Activated CD4-positive, CD25-positive, alpha-beta regulatory T cell treated with anti-CD3 and anti-CD28 coated beads, Interleukin-2, amount 50 U/mL, for 16 hours (primary cell): ENCODE data around the gene TMEM203.

Experiments used
- DNase-seq: peaks from one replicate; pipeline ENCODE4 v3.0.0-alpha.2; 2020; ENCODE audit warnings: low read depth, low spot score

Gene TMEM203

GRCh38 chr9:137230705-137231371 is 25.4 kb upstream of the TMEM203 start, which contains the start of gene SLC34A3:
SLC34A3 (plus strand) TSS chr9:137230901; CDS start chr9:137231703, 802 bp downstream.
- DNase-seq: no peak

DNA sequence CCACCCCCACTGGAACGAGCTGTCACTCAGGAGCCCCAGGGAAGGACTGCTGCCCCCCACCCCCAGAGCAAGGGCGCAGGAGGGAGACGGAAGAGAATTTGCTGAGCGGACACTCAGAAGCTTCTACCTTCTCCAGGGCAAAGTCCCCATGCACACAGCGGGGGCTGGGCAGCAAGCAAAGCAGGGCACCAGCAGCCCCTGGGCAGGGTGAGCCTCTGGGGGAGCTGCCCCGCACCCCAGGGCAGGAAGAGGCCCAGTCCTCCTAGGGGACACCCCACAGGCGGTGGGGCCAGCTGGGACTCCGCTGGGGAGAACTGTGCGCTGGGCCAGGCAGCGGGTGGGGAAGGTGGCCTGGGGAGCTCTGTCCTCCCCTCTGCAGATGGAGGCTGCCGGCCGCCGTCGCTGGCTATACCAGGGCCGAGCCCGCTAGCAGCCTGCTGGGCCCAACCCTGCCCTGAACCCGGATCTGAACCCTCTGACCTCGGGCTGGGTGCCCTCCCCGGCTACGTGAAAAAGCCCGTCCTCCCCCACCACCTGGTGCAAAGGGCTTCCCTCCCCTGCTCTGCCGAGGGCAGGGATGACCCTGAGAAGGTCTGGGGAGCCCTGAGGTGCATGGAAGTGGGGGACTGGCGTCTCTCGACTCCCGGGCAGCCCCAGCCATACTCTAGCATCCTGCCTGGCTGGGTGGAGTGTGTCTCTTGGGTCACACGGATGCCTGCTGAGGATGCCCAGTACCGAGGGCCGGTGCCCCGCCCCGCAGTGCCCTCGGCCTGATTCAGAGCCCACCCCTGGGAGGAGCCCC is 24.7 kb upstream of the TMEM203 start:
- DNase-seq: no peak

- DNase-seq: no peak
Measured at GRCh38 chr9:137228968-137229896, 23.8 kb upstream of the TMEM203 start.

- DNase-seq: no peak
Measured at GRCh38 chr9:137228506-137228967, 23.1 kb upstream of the TMEM203 start.

GRCh38 chr9:137227853-137228505 is 22.5 kb upstream of the TMEM203 start:
- DNase-seq: no peak

GRCh38 chr9:137227054-137227852 is 21.8 kb upstream of the TMEM203 start, which contains the start of gene RNF224:
RNF224 (plus strand) TSS chr9:137227502; CDS start chr9:137228336, 834 bp downstream.
- peak; percentile 66 for DNase-seq

GRCh38 chr9:137226338-137227053 is 21.0 kb upstream of the TMEM203 start:
- DNase-seq: no peak

GRCh38 chr9:137225699-137226331 is 20.4 kb upstream of the TMEM203 start:
- no peak for DNase-seq

- DNase-seq: no peak
Measured at GRCh38 chr9:137224830-137225694, 19.6 kb upstream of the TMEM203 start, which contains the start of gene CYSRT1. CYSRT1 (plus strand) TSS chr9:137225174; CDS start chr9:137225622, 448 bp downstream.

DNA sequence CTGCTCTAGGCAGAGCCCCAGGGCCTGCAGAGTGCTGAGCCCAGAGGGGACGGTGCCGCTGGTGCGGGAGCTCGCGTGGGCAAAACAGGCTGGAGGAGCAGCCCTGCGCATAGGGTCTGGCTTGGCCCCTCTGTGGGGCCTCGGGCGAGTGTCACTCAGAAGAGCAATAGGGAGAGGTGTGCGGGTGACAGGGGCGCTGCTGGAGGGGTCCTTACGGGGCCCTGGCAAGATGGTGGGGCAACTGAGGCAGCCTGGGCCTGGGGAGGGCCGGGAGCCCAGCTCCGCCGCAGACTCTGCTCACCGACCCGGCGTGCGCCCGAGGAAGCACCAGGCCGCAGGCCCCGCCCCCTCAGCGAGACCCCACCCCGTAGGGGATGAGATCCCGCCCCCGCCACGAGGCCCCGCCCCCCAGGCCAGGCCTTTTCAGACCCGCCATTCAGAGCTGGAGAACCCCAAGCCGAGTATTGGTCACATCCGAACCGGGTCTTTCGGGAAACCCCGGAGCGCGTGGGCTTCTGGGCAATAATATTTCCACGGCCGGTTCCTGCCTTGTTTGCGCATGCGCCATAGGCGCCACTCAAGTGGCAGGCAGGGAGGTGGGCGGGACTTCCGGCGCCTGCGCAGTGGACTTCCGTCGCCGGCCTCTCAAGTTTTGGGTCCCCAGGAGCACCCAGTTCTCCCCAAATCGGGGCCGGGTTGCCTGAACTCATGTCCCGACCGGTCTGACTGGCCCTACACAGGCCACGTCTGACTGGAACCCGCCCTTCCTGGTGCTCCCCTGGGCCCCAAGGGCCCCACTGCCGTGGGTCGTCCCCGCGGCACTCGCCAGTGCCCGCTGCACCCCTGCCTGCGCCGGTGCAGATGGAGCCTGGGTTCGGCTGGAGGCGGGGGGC is 17.9 kb upstream of the TMEM203 start:
- DNase-seq: peak; percentile 99

GRCh38 chr9:137222190-137223077 is 17.0 kb upstream of the TMEM203 start, which contains the start of gene RNF208:
RNF208 (minus strand) TSS chr9:137222240; CDS start chr9:137221212, 1,028 bp downstream.
- DNase-seq: no peak

- no peak for DNase-seq
Measured at GRCh38 chr9:137221506-137222111, 16.2 kb upstream of the TMEM203 start.

- DNase-seq: no peak
Measured at GRCh38 chr9:137221095-137221505, 15.7 kb upstream of the TMEM203 start.

DNA sequence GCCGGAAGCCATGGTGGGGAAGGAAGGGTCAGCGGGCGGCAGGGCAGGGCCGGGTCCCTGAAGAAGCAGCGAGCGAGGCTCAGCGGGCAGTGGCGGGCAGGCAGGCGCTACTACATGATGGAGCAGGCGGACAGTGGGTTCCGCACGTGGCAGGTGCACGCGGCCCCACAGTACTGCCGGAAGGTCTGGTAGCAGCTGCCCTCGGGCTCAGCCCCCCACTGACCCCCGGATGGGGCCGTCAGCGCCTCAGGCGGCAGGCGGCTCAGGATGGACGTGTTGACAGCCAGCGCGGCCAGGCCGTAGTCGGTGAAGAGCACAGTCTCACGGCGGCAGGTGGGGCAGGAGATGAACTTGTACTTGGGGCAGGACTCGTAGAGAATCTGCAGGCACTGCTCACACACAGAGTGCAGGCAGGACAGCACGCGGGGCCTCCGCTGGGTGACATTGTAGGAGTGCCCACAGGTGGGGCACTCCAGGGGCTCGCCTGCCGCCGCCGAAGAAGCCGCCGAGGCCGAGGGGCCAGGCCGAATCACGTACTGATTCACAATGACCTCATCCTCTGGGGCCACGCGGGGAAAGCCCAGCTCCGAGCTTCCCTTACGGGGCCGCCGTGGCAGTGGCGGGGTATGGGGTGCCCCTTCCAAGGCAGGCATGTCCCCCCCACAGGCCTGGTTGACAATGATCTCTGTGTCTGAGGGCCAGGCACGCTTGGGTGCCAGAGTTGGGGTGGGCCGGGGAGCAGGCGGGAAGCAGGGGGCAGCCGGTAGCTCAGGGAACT is 15.1 kb upstream of the TMEM203 start:
- DNase-seq: no peak
